ENCODE data around the gene BIRC6.

BIRC6 gene

GRCh38 chr2:32522770-32523169 lies 165.9 kb downstream of the BIRC6 start:
- H3K27me3 ChIP-seq = no peaks in the 10 kb centered on the region
- H3K36me3 ChIP-seq = peaks cover 66% of the 10 kb centered on the region

GRCh38 chr2:32523686-32524085 lies 166.9 kb downstream of the BIRC6 start:
- Histone ChIP-seq H3K27ac (no peak overlapping the region), H3K36me3 (peaks cover 64% of the 10 kb centered on the region), H3K27me3 (no peaks in the 10 kb centered on the region), H3K9me3 (no peaks in the 10 kb centered on the region), H3K4me1 (ENCODE audit: control insufficient read depth in 1 of 2, insufficient read depth in 1 of 2, low read depth in 1 of 2, low read length in 1 of 2) (no peaks in the 10 kb centered on the region), H3K4me3 (ENCODE audit: low read depth in 1 of 2, low read length in 1 of 2) (no peak overlapping the region)
- no peak for TF ChIP-seq CTCF (IDR thresholded peaks at IDR 0.05)

More at GRCh38 chr2:32522770-32523169, 165.9 kb downstream of the BIRC6 start:
- H3K9me3 ChIP-seq = no peaks in the 10 kb centered on the region
- TF ChIP-seq CTCF (IDR thresholded peaks at IDR 0.05) = no peak
- H3K27ac ChIP-seq = no peak overlapping the region
- no peaks in the 10 kb centered on the region for H3K4me1 ChIP-seq (ENCODE audit: control insufficient read depth in 1 of 2, insufficient read depth in 1 of 2, low read depth in 1 of 2, low read length in 1 of 2)
- H3K4me3 ChIP-seq (ENCODE audit: low read depth in 1 of 2, low read length in 1 of 2) = no peak overlapping the region

GRCh38 chr2:32532341-32532740 lies 175.5 kb downstream of the BIRC6 start:
- TF ChIP-seq CTCF (IDR thresholded peaks at IDR 0.05) = no peak
- H3K36me3 ChIP-seq = peaks cover 51% of the 10 kb centered on the region
- H3K4me1 ChIP-seq (ENCODE audit: control insufficient read depth in 1 of 2, insufficient read depth in 1 of 2, low read depth in 1 of 2, low read length in 1 of 2) = peaks cover 8% of the 10 kb centered on the region in 2 experiments
- peak overlapping the region; percentile 25 for H3K27ac ChIP-seq
- H3K9me3 ChIP-seq = no peaks in the 10 kb centered on the region
- H3K4me3 ChIP-seq (ENCODE audit: low read depth in 1 of 2, low read length in 1 of 2) = no peak overlapping the region
- no peaks in the 10 kb centered on the region for H3K27me3 ChIP-seq

- Histone ChIP-seq H3K27me3 (no peaks in the 10 kb centered on the region), H3K36me3 (peaks cover 48% of the 10 kb centered on the region), H3K27ac (peak overlapping the region; percentile 25), H3K9me3 (no peaks in the 10 kb centered on the region), H3K4me3 (ENCODE audit: low read depth in 1 of 2, low read length in 1 of 2) (no peak overlapping the region), H3K4me1 (ENCODE audit: control insufficient read depth in 1 of 2, insufficient read depth in 1 of 2, low read depth in 1 of 2, low read length in 1 of 2) (peaks cover 8% of the 10 kb centered on the region in 2 experiments)
- no peak for TF ChIP-seq CTCF (IDR thresholded peaks at IDR 0.05)
These were observed 176.1 kb downstream of the BIRC6 start for GRCh38 chr2:32532961-32533360.

GRCh38 chr2:32534831-32535230 lies 178.0 kb downstream of the BIRC6 start:
- Histone ChIP-seq H3K4me3 (ENCODE audit: low read depth in 1 of 2, low read length in 1 of 2) (no peak overlapping the region), H3K36me3 (peaks cover 36% of the 10 kb centered on the region)

More at GRCh38 chr2:32534831-32535230, 178.0 kb downstream of the BIRC6 start:
- no peaks in the 10 kb centered on the region for H3K27me3 ChIP-seq
- H3K4me1 ChIP-seq (ENCODE audit: control insufficient read depth in 1 of 2, insufficient read depth in 1 of 2, low read depth in 1 of 2, low read length in 1 of 2) = peaks cover 8% of the 10 kb centered on the region in 2 experiments
- no peak overlapping the region for H3K27ac ChIP-seq
- H3K9me3 ChIP-seq = no peaks in the 10 kb centered on the region
- no peak for TF ChIP-seq CTCF (IDR thresholded peaks at IDR 0.05)
